ENCODE measurements around the gene DTL. TPM values are rescaled to one million over a fixed set of nuclear protein-coding genes. Genes with fewer than 3 reads are reported as not detected.

DTL gene
- total RNA-seq, 1 experiment from 2014 or later = 41.0 TPM

GRCh38 chr1:212107481-212107880 lies 71.9 kb downstream of the DTL start:
- Histone ChIP-seq H3K9ac (ENCODE audit: low read length) (no peak overlapping the region), H3K36me3 (ENCODE audit: control insufficient read depth in 1 of 2, insufficient read depth in 2 of 2, low read length in 2 of 2) (0 out of 4 replicates have a peak, but pooled peaks cover 0 to 5% of the 10 kb centered on the region in 2 experiments), H3K4me2 (ENCODE audit: low read length) (no peak overlapping the region), H3K27ac (ENCODE audit: low read depth, low read length) (no peak overlapping the region), H3K9me2 (ENCODE audit: insufficient read depth) (no peaks in the 10 kb centered on the region), H3K9me3 (ENCODE audit: control insufficient read depth in 1 of 2, insufficient read depth in 1 of 2, low read depth in 1 of 2, low read length in 2 of 2) (no peaks in the 10 kb centered on the region), H3K4me1 (ENCODE audit: control insufficient read depth in 1 of 2, insufficient read depth in 2 of 2, low read length in 2 of 2) (no peaks in the 10 kb centered on the region), H3K27me3 (ENCODE audit: insufficient read depth, low read length) (no peaks in the 10 kb centered on the region), H4K20me1 (ENCODE audit: insufficient read depth) (peaks cover 3% of the 10 kb centered on the region; the same call in 1 of the 2 replicates), H2AFZ (ENCODE audit: low read depth, low read length, poor library complexity, severe bottlenecking) (no peak overlapping the region), H3K4me3 (replicated peaks in 1 of 2; ENCODE audit: low read depth in 1 of 2, low read length in 2 of 2) (no peak overlapping the region), H3K79me2 (ENCODE audit: insufficient read depth, low read length) (0 out of 2 replicates have a peak, but pooled peaks cover 4% of the 10 kb centered on the region)
- DNase-seq (ENCODE audit: low read depth, low spot score) = no peak
- ChIA-PET POLR2A (no interaction called here), CTCF (no interaction called here), RAD21 (ENCODE audit: low non-redundant PET in 1 of 2, low total read pairs in 2 of 2, uncharacterized antibody in 2 of 2, unreplicated experiment in 2 of 2) (no interaction called here)
- intact Hi-C loops (cut with micrococcal nuclease) = no loop called here
- TF ChIP-seq CEBPB (IDR thresholded peaks at IDR 0.05; ENCODE audit: low read depth) (no peak), ZNF274 (IDR thresholded peaks at IDR 0.05; ENCODE audit: low read depth, low read length) (no peak), POLR2AphosphoS5 (IDR thresholded peaks at IDR 0.05; ENCODE audit: low read depth, low read length) (no peak), SIN3A (IDR thresholded peaks at IDR 0.05; ENCODE audit: low read depth) (no peak), EZH2 (IDR thresholded peaks at IDR 0.05) (no peak), EGR1 (IDR thresholded peaks at IDR 0.05; ENCODE audit: low read depth) (no peak), SP1 (IDR thresholded peaks at IDR 0.05; ENCODE audit: low read depth) (no peak), FOSL1 (IDR thresholded peaks at IDR 0.05; ENCODE audit: low read depth) (no peak)
- TF ChIP-seq, protein P1, sequence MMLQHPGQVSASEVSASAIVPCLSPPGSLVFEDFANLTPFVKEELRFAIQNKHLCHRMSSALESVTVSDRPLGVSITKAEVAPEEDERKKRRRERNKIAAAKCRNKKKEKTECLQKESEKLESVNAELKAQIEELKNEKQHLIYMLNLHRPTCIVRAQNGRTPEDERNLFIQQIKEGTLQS (IDR thresholded peaks at IDR 0.05) = no peak
- TF ChIP-seq, protein P2, sequence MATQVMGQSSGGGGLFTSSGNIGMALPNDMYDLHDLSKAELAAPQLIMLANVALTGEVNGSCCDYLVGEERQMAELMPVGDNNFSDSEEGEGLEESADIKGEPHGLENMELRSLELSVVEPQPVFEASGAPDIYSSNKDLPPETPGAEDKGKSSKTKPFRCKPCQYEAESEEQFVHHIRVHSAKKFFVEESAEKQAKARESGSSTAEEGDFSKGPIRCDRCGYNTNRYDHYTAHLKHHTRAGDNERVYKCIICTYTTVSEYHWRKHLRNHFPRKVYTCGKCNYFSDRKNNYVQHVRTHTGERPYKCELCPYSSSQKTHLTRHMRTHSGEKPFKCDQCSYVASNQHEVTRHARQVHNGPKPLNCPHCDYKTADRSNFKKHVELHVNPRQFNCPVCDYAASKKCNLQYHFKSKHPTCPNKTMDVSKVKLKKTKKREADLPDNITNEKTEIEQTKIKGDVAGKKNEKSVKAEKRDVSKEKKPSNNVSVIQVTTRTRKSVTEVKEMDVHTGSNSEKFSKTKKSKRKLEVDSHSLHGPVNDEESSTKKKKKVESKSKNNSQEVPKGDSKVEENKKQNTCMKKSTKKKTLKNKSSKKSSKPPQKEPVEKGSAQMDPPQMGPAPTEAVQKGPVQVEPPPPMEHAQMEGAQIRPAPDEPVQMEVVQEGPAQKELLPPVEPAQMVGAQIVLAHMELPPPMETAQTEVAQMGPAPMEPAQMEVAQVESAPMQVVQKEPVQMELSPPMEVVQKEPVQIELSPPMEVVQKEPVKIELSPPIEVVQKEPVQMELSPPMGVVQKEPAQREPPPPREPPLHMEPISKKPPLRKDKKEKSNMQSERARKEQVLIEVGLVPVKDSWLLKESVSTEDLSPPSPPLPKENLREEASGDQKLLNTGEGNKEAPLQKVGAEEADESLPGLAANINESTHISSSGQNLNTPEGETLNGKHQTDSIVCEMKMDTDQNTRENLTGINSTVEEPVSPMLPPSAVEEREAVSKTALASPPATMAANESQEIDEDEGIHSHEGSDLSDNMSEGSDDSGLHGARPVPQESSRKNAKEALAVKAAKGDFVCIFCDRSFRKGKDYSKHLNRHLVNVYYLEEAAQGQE (IDR thresholded peaks at IDR 0.05; ENCODE audit: low read depth) = no peak
- TF ChIP-seq, protein P3, sequence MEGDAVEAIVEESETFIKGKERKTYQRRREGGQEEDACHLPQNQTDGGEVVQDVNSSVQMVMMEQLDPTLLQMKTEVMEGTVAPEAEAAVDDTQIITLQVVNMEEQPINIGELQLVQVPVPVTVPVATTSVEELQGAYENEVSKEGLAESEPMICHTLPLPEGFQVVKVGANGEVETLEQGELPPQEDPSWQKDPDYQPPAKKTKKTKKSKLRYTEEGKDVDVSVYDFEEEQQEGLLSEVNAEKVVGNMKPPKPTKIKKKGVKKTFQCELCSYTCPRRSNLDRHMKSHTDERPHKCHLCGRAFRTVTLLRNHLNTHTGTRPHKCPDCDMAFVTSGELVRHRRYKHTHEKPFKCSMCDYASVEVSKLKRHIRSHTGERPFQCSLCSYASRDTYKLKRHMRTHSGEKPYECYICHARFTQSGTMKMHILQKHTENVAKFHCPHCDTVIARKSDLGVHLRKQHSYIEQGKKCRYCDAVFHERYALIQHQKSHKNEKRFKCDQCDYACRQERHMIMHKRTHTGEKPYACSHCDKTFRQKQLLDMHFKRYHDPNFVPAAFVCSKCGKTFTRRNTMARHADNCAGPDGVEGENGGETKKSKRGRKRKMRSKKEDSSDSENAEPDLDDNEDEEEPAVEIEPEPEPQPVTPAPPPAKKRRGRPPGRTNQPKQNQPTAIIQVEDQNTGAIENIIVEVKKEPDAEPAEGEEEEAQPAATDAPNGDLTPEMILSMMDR (IDR thresholded peaks at IDR 0.05 in 2 of 3, conservative IDR thresholded peaks at IDR 0.05 in 1 of 3; ENCODE audit: borderline replicate concordance in 1 of 3, insufficient read depth in 1 of 3, low read depth in 2 of 3, low read length in 2 of 3) = no peak
- TF ChIP-seq, protein P4, sequence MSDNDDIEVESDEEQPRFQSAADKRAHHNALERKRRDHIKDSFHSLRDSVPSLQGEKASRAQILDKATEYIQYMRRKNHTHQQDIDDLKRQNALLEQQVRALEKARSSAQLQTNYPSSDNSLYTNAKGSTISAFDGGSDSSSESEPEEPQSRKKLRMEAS (IDR thresholded peaks at IDR 0.05) = no peak
- TF ChIP-seq, protein P5, sequence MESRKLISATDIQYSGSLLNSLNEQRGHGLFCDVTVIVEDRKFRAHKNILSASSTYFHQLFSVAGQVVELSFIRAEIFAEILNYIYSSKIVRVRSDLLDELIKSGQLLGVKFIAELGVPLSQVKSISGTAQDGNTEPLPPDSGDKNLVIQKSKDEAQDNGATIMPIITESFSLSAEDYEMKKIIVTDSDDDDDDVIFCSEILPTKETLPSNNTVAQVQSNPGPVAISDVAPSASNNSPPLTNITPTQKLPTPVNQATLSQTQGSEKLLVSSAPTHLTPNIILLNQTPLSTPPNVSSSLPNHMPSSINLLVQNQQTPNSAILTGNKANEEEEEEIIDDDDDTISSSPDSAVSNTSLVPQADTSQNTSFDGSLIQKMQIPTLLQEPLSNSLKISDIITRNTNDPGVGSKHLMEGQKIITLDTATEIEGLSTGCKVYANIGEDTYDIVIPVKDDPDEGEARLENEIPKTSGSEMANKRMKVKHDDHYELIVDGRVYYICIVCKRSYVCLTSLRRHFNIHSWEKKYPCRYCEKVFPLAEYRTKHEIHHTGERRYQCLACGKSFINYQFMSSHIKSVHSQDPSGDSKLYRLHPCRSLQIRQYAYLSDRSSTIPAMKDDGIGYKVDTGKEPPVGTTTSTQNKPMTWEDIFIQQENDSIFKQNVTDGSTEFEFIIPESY (IDR thresholded peaks at IDR 0.05; ENCODE audit: extremely low read depth, insufficient replicate concordance, low read length) = no peak
- no TSS peak for BruUV-seq (replicated peaks)
- ATAC-seq = no peak

Data from HCT116 (cell line).